IMR-90 (cell line): Measurements from ENCODE around the gene PLA2G4F. TPM values are rescaled to one million over a fixed set of nuclear protein-coding genes. Genes with fewer than 3 reads are reported as not detected.

Source experiments
- ATAC-seq: fragments of 200-7000 bp; cut with Tn5 transposase; 2 replicates; pipeline ENCODE4 v1.9.1; 2020; ENCODE audit warnings: low read depth, mild to moderate bottlenecking, moderate library complexity
- BruUV-seq: library from RNA; stranded (reverse); fragments of 400-500 nt; replicated peaks from 2 replicates; lab custom pipeline; 2021; lab: Mats Ljungman, UMichigan
- CTCF ChIA-PET: fragments of 300-600 bp; formaldehyde crosslinking; extraction: SDS; loops from one replicate; lab custom pipeline; 2021; ENCODE audit warnings: antibody characterized with exemption; lab: Yijun Ruan, JAX
- POLR2A ChIA-PET: fragments of 300-600 bp; sonication (Branson Sonifier 250); formaldehyde crosslinking; loops from one replicate; lab custom pipeline; 2022; ENCODE audit warnings: antibody characterized with exemption; ENCODE audit not compliant: unreplicated experiment; lab: Charles Lee
- DNase-seq: peaks from one replicate; pipeline ENCODE4 v3.0.0; 2013
- H2AFZ ChIP-seq: replicated peaks from 2 replicates; pipeline ENCODE3; 2013; ENCODE audit warnings: low read length, mild to moderate bottlenecking; ENCODE audit not compliant: poor library complexity
- H2AK5ac ChIP-seq: 2 replicates; pipeline ENCODE4 v1.6.1; 2013; ENCODE audit warnings: low read depth, low read length, inconsistent platforms
- H2AK9ac ChIP-seq: replicated peaks from 2 replicates; pipeline ENCODE3; 2013; ENCODE audit warnings: mild to moderate bottlenecking, low read depth, low read length, moderate library complexity; ENCODE audit not compliant: poor library complexity
- H2BK120ac ChIP-seq: 2 replicates; pipeline ENCODE4 v1.6.1; 2013; ENCODE audit warnings: low read depth, low read length, inconsistent platforms
- H2BK15ac ChIP-seq: 3 replicates; pipeline ENCODE4 v1.6.1; 2013; ENCODE audit warnings: low read depth, low read length, inconsistent platforms
- H2BK20ac ChIP-seq: 2 replicates; pipeline ENCODE4 v1.6.1; 2013; ENCODE audit warnings: low read depth, mild to moderate bottlenecking, inconsistent platforms, low read length, moderate library complexity
- H2BK5ac ChIP-seq: 2 replicates; pipeline ENCODE4 v1.6.1; 2013; ENCODE audit warnings: mild to moderate bottlenecking, low read depth, low read length, inconsistent platforms; ENCODE audit not compliant: poor library complexity, severe bottlenecking
- H3K14ac ChIP-seq: replicated peaks from 2 replicates; pipeline ENCODE4 v1.6.1; 2013; ENCODE audit warnings: low read depth, low read length, inconsistent platforms
- H3K18ac ChIP-seq: 2 replicates; pipeline ENCODE4 v1.6.1; 2013; ENCODE audit warnings: low read depth, low read length, control low read depth
- H3K23ac ChIP-seq: 2 replicates; pipeline ENCODE4 v1.6.1; 2013; ENCODE audit warnings: low read depth, low read length, inconsistent platforms
- H3K27ac ChIP-seq: 2 replicates; pipeline ENCODE4 v1.5.1; 2013; ENCODE audit warnings: mild to moderate bottlenecking, control low read depth, low read length; ENCODE audit not compliant: insufficient read depth
- H3K27me3 ChIP-seq: 2 replicates; pipeline ENCODE4 v1.6.1; 2013; ENCODE audit warnings: low read length; ENCODE audit not compliant: control insufficient read depth, insufficient read depth
- H3K36me3 ChIP-seq: 2 replicates; pipeline ENCODE4 v1.6.1; 2013; ENCODE audit warnings: low read length, mixed read lengths; ENCODE audit not compliant: control insufficient read depth, insufficient read depth
- H3K4ac ChIP-seq: 2 replicates; pipeline ENCODE4 v1.6.1; 2013; ENCODE audit warnings: low read depth, low read length, inconsistent platforms
- H3K4me1 ChIP-seq: 2 replicates; pipeline ENCODE4 v1.6.1; 2013; ENCODE audit warnings: low read length, mixed read lengths; ENCODE audit not compliant: control insufficient read depth, insufficient read depth
- H3K4me2 ChIP-seq: 2 replicates; pipeline ENCODE4 v1.6.1; 2013; ENCODE audit warnings: low read depth, mild to moderate bottlenecking, control low read depth, low read length, moderate library complexity
- H3K4me3 ChIP-seq: 2 replicates; pipeline ENCODE4 v1.5.1; 2013; ENCODE audit warnings: low read depth, mild to moderate bottlenecking, control low read depth, low read length, moderate library complexity; ENCODE audit not compliant: insufficient read depth
- H3K56ac ChIP-seq: 2 replicates; pipeline ENCODE4 v1.6.1; 2013; ENCODE audit warnings: low read length, inconsistent platforms; ENCODE audit not compliant: insufficient read depth; ENCODE audit errors: extremely low read depth
- H3K79me1 ChIP-seq, 2 experiments: 2 replicates each; pipeline ENCODE4 v1.6.1; 2013; ENCODE audit warnings: low read length in 2 of 2, inconsistent platforms in 1 of 2, low read depth in 1 of 2
- H3K9ac ChIP-seq: 2 replicates; pipeline ENCODE4 v1.6.1; 2013; ENCODE audit warnings: low read depth, low read length, control low read depth
- H3K9me1 ChIP-seq: 2 replicates; pipeline ENCODE4 v1.6.1; 2013; ENCODE audit warnings: low read length, inconsistent platforms; ENCODE audit not compliant: insufficient read depth
- H3K9me3 ChIP-seq: 2 replicates; pipeline ENCODE4 v1.6.1; 2013; ENCODE audit warnings: low read length; ENCODE audit not compliant: control insufficient read depth, insufficient read depth
- H4K20me1 ChIP-seq: 2 replicates; pipeline ENCODE4 v1.6.1; 2013; ENCODE audit warnings: low read length, inconsistent platforms; ENCODE audit not compliant: insufficient read depth
- H4K5ac ChIP-seq: 2 replicates; pipeline ENCODE4 v1.6.1; 2013; ENCODE audit warnings: mild to moderate bottlenecking, low read depth, low read length, control low read depth
- H4K8ac ChIP-seq, 2 experiments: 2 replicates each; pipeline ENCODE4 v1.6.1; 2013; ENCODE audit warnings: low read depth in 2 of 2, low read length in 2 of 2, control low read depth in 1 of 2, inconsistent platforms in 1 of 2
- H4K91ac ChIP-seq: 2 replicates; pipeline ENCODE4 v1.6.1; 2013; ENCODE audit warnings: low read depth, low read length, inconsistent platforms; ENCODE audit not compliant: insufficient read depth
- BHLHE40 ChIP-seq: fragments of 150-350 bp; IDR thresholded peaks from 2 replicates; pipeline ENCODE4 v1.6.1; 2016; ENCODE audit warnings: mild to moderate bottlenecking, low read depth, low read length
- CEBPB ChIP-seq: IDR thresholded peaks from 2 replicates; pipeline ENCODE4 v1.6.1; 2012; ENCODE audit warnings: low read depth, low read length, improper control_type of control experiment
- CHD1 ChIP-seq: IDR thresholded peaks from 2 replicates; pipeline ENCODE4 v1.6.1; 2012; ENCODE audit warnings: low read depth, low read length, improper control_type of control experiment
- ELK1 ChIP-seq: fragments of 150-350 bp; IDR thresholded peaks from 2 replicates; pipeline ENCODE4 v1.6.1; 2016; ENCODE audit warnings: low read depth, mild to moderate bottlenecking, low read length, moderate library complexity, borderline replicate concordance
- FOS ChIP-seq: fragments of 150-350 bp; IDR thresholded peaks from 2 replicates; pipeline ENCODE4 v1.6.1; 2016; ENCODE audit warnings: low read depth, low read length
- MAZ ChIP-seq: IDR thresholded peaks from 2 replicates; pipeline ENCODE4 v1.6.1; 2012; ENCODE audit warnings: low read depth, mild to moderate bottlenecking, low read length, improper control_type of control experiment, moderate library complexity, borderline replicate concordance
- MXI1 ChIP-seq: IDR thresholded peaks from 2 replicates; pipeline ENCODE4 v1.6.1; 2012; ENCODE audit warnings: low read depth, mild to moderate bottlenecking, low read length, moderate library complexity, borderline replicate concordance
- NFE2L2 ChIP-seq: fragments of 150-350 bp; IDR thresholded peaks from 2 replicates; pipeline ENCODE4 v1.6.1; 2016; ENCODE audit warnings: low read depth, mild to moderate bottlenecking, low read length
- POLR2A ChIP-seq: IDR thresholded peaks from 2 replicates; pipeline ENCODE4 v1.6.1; 2012; ENCODE audit warnings: mild to moderate bottlenecking, low read depth, low read length
- RFX5 ChIP-seq: IDR thresholded peaks from 2 replicates; pipeline ENCODE4 v1.8.0; 2012; ENCODE audit warnings: low read depth, mild to moderate bottlenecking, low read length, moderate library complexity
- SMC3 ChIP-seq: fragments of 150-350 bp; IDR thresholded peaks from 2 replicates; pipeline ENCODE4 v1.6.1; 2016; ENCODE audit warnings: low read depth, mild to moderate bottlenecking, antibody characterized with exemption, low read length, moderate library complexity
- WGBS, 2 experiments: methylation state at CpG; one replicate each; pipeline versions ENCODE4 v1.1.5 to v1.1.7; 2013; ENCODE audit warnings: missing lambda C conversion rate in 2 of 2; ENCODE audit not compliant: insufficient read length in 1 of 2; ENCODE audit errors: extremely low coverage in 2 of 2; 5-methylcytosine and 5-hydroxymethylcytosine counted together
- dilution Hi-C: fragments of 300-500 bp; cut with HindIII; formaldehyde crosslinking; loops from one replicate; pipeline ENCODE4 v1.14.3; 2018; ENCODE audit warnings: low sequenced_read_pairs; ENCODE audit not compliant: unreplicated experiment
- in situ Hi-C: fragments of 300-500 bp; cut with MboI; formaldehyde crosslinking; loops from 3 replicates; pipeline ENCODE4 v1.14.3; 2019; ENCODE audit warnings: low sequenced_read_pairs, inconsistent platforms, mixed read lengths
- intact Hi-C: fragments of 100-400 bp; cut with micrococcal nuclease; formaldehyde crosslinking; loops from 2 replicates; pipeline ENCODE4 v1.10.0; 2022
- polyA plus RNA-seq, 3 experiments: library from polyadenylated mRNA; depleted of rRNA; stranded (reverse); fragments of >200 nt; gene quantifications; 2 replicates each; pipeline ENCODE4 v1.2.3, GENCODE V29; 2012; ENCODE audit warnings: low replicate concordance in 1 of 3
- total RNA-seq: library from RNA; depleted of rRNA; stranded (reverse); fragments of >200 nt; gene quantifications from 2 replicates; pipeline ENCODE4 v1.2.3, GENCODE V29; 2012
- TF ChIP-seq, protein P1 (sequence below): fragments of 150-350 bp; IDR thresholded peaks from 2 replicates; pipeline ENCODE4 v1.6.1; 2017; ENCODE audit warnings: mild to moderate bottlenecking, antibody characterized with exemption, low read length, low read depth

The PLA2G4F gene
- total and polyA plus RNA-seq, 2 of the 4 experiments (the other 2 are of a cell fraction), result not detected

DNA sequence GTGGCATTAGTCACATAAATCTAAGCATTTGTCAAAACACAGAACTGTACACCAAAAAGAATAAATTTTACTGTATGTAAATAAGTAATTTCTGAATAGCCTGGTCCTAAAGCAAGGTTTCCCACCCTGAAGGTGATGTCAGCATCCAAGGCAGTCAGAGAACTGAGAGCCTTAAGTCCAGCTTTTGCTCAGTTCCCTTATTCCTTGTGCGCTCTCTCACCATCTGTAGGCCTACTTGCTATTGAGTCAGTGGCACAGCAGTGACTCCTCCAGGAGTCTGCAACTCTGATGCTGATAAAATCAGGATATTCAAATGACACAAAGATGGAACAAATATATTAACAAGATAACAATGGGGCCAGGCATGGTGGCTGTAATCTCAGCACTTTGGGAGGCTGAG is 29.4 kb upstream of the PLA2G4F start:
- H3K27ac ChIP-seq, result no peak overlapping the region
- H3K23ac ChIP-seq, result no peak overlapping the region
- no peak overlapping the region for H4K5ac ChIP-seq
- H3K18ac ChIP-seq, result no peak overlapping the region
- H2BK15ac ChIP-seq, result no peak overlapping the region
- no peak overlapping the region for H3K14ac ChIP-seq
- intact Hi-C loops, result loop anchor here (5.0 kb wide), 1 partner anchor 42 kb away; no protein-coding TSS in a partner anchor
- WGBS, 2 experiments, result 100% methylated on average over 1 of the region's 1 CpG; no CpG with 5 or more reads in 1 of the 2 experiments
- BruUV-seq, result no TSS peak
- H3K4ac ChIP-seq, result no peak overlapping the region
- CTCF ChIA-PET, result interaction anchor here (0.6 kb wide), 1 partner anchor 43 kb away, joined by 7 read pairs; no protein-coding TSS in a partner anchor
- dilution Hi-C loops, result no loop called here
- no peak overlapping the region for H3K9ac ChIP-seq
- no peak overlapping the region for H2AFZ ChIP-seq
- no peak overlapping the region for H4K91ac ChIP-seq
- H3K27me3 ChIP-seq, result no peaks in the 10 kb centered on the region
- POLR2A ChIA-PET, result no interaction called here
- no peaks in the 10 kb centered on the region for H3K9me3 ChIP-seq
- in situ Hi-C loops, result no loop called here
- H3K36me3 ChIP-seq, result peaks cover 40% of the 10 kb centered on the region
- H4K20me1 ChIP-seq, result no peaks in the 10 kb centered on the region
- H4K8ac ChIP-seq, result no peak overlapping the region
- no peak for TF ChIP-seq CHD1
- no peak for TF ChIP-seq FOS
- TF ChIP-seq BHLHE40, result no peak
- no peak for TF ChIP-seq ELK1
- TF ChIP-seq SMC3, result no peak
- TF ChIP-seq NFE2L2, result no peak
- TF ChIP-seq MAZ, result no peak
- no peak for TF ChIP-seq MXI1
- TF ChIP-seq, protein P1, sequence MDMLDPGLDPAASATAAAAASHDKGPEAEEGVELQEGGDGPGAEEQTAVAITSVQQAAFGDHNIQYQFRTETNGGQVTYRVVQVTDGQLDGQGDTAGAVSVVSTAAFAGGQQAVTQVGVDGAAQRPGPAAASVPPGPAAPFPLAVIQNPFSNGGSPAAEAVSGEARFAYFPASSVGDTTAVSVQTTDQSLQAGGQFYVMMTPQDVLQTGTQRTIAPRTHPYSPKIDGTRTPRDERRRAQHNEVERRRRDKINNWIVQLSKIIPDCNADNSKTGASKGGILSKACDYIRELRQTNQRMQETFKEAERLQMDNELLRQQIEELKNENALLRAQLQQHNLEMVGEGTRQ, result no peak
- TF ChIP-seq RFX5, result no peak
- no peak for TF ChIP-seq CEBPB
- no peak for TF ChIP-seq POLR2A
- H2BK5ac ChIP-seq, result no peak overlapping the region
- no peak overlapping the region for H3K4me2 ChIP-seq
- no peak overlapping the region for H3K4me3 ChIP-seq
- H2BK120ac ChIP-seq, result no peak overlapping the region
- H2BK20ac ChIP-seq, result no peak overlapping the region
- H2AK9ac ChIP-seq, result no peak overlapping the region
- peaks cover 2% of the 10 kb centered on the region; the same call in 1 of the 2 replicates for H3K4me1 ChIP-seq
- DNase-seq, result no peak
- no peak overlapping the region for H2AK5ac ChIP-seq
- H3K56ac ChIP-seq, result no peak overlapping the region
- H3K9me1 ChIP-seq, result peaks cover 3% of the 10 kb centered on the region; the same call in 1 of the 2 replicates
- ATAC-seq, result no peak
- peaks cover 0 to 3% of the 10 kb centered on the region in 2 experiments; a peak in 3 of 4 replicates for H3K79me1 ChIP-seq
